GM10248 (cell line): ENCODE data around the gene LSMEM2.
"Not testable (repeated sequence)": the region's sequence is repeated elsewhere in the genome, so short reads cannot be mapped to it uniquely, and the experiment has no call there.

Experiments used
- CTCF ChIA-PET: fragments of 300-600 bp; sonication (Branson Sonifier 250); formaldehyde crosslinking; extraction: SDS; loops from one replicate; lab custom pipeline; 2021; ENCODE audit warnings: antibody characterized with exemption; lab: Yijun Ruan, JAX
- POLR2A ChIA-PET: fragments of 350-650 bp; sonication (Branson Sonifier 250); formaldehyde crosslinking; extraction: SDS; loops from one replicate; lab custom pipeline; 2020; ENCODE audit warnings: antibody characterized with exemption; lab: Yijun Ruan, JAX
- DNase-seq: peaks from one replicate; pipeline ENCODE4 v3.0.0; 2012; ENCODE audit errors: extremely low spot score
- CTCF ChIP-seq: IDR thresholded peaks from 2 replicates; pipeline ENCODE4 v1.5.1; 2012; ENCODE audit warnings: mild to moderate bottlenecking, low read depth; ENCODE audit errors: extremely low read depth, missing control alignments, control extremely low read depth

The LSMEM2 gene

GRCh38 chr3:50243543-50243895 lies 35.4 kb upstream of the LSMEM2 start:
- DNase-seq, result no peak
- ChIA-PET CTCF (interaction anchor here (0.9 to 12.7 kb wide), 7 partner anchors 12 to 51 kb away, joined by 3 to 276 read pairs (median 7); partner anchors contain the start of gene GNAI2), POLR2A (interaction anchor here (1.1 kb wide), 1 partner anchor 8 kb away, joined by 3 read pairs; no protein-coding TSS in a partner anchor)
- no peak for TF ChIP-seq CTCF

- CTCF ChIA-PET, result interaction anchor here (1.9 to 12.7 kb wide), 3 partner anchors 13 to 52 kb away, joined by 7 to 276 read pairs (median 70); partner anchors contain the start of gene GNAI2
- POLR2A ChIA-PET, DNase-seq: not testable (repeated sequence)
Measured at GRCh38 chr3:50244813-50245212, 34.1 kb upstream of the LSMEM2 start.

- TF ChIP-seq CTCF, result no peak
- POLR2A ChIA-PET, result no interaction called here
- DNase-seq, result no peak
- CTCF ChIA-PET, result interaction anchor here (1.9 to 12.7 kb wide), 3 partner anchors 13 to 53 kb away, joined by 7 to 276 read pairs (median 70); partner anchors contain the start of gene GNAI2
Measured at GRCh38 chr3:50245251-50245745, 33.6 kb upstream of the LSMEM2 start.

- peak; percentile 99 for TF ChIP-seq CTCF
- POLR2A ChIA-PET, result interaction anchor here (0.6 to 1.1 kb wide), 3 partner anchors 10 to 38 kb away, joined by 3 to 9 read pairs (median 4); partner anchors contain the start of gene GNAI2
- peak; percentile 87 for DNase-seq
- CTCF ChIA-PET, result interaction anchor here (0.7 to 12.7 kb wide), 34 partner anchors 12 to 1728 kb away, joined by 3 to 276 read pairs (median 4); partner anchors contain the start of genes ABHD14B, GNAI2, GNAT1 and HYAL2
Measured at GRCh38 chr3:50245831-50246516, 32.9 kb upstream of the LSMEM2 start.

GRCh38 chr3:50246517-50246954 lies 32.4 kb upstream of the LSMEM2 start:
- TF ChIP-seq CTCF, result no peak
- DNase-seq, result peak; percentile 78
- CTCF ChIA-PET, result interaction anchor here (0.7 to 12.7 kb wide), 38 partner anchors 12 to 1727 kb away, joined by 3 to 276 read pairs (median 4); partner anchors contain the start of genes ABHD14B, GNAI2, GNAT1 and HYAL2
- POLR2A ChIA-PET, result interaction anchor here (0.6 to 1.1 kb wide), 3 partner anchors 11 to 38 kb away, joined by 3 to 9 read pairs (median 4); partner anchors contain the start of gene GNAI2

- POLR2A ChIA-PET, result no interaction called here
Measured at GRCh38 chr3:50248387-50248786, 30.5 kb upstream of the LSMEM2 start.

More at GRCh38 chr3:50248387-50248786, 30.5 kb upstream of the LSMEM2 start:
- CTCF ChIA-PET, result interaction anchor here (5.5 to 12.7 kb wide), 2 partner anchors 10 to 17 kb away, joined by 152 to 276 read pairs; partner anchors contain the start of gene GNAI2
- TF ChIP-seq CTCF, result no peak
- DNase-seq, result no peak
